GM21723 (cell line): ENCODE measurements around the gene MX2.
"Not testable (repeated sequence)": the region's sequence is repeated elsewhere in the genome, so short reads cannot be mapped to it uniquely, and the experiment has no call there.

Experiments used
- ATAC-seq: cut with Tn5 transposase; IDR thresholded peaks from one replicate; pipeline ENCODE4 v1.9.1; 2021; ENCODE audit warnings: mild to moderate bottlenecking, moderate library complexity; ENCODE audit not compliant: unreplicated experiment

The MX2 gene

DNA sequence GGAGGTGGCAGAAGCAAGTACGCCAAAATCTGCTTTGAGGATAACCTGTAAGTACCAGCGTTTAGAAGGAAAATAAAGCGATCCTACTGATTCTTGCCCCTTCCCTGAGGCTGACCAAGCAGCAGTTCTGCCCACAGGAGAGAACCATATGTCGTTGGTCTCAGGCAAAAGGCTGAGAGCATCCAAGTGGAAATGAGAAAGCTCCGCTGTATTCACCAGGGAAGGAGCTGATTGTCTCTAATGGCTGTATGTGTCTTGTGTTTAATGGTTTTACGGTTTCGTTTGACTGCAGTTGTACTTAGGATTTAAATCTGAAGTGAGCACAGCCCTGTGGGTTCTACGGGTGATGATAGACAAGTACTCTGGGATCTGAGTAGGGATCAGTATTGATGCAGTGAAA lies 23.4 kb upstream of the MX2 start:
- ATAC-seq, result no peak

GRCh38 chr21:41342035-41342434 lies 19.8 kb upstream of the MX2 start:
- ATAC-seq, result no peak

GRCh38 chr21:41344146-41344545 lies 17.7 kb upstream of the MX2 start:
- ATAC-seq, result no peak

GRCh38 chr21:41345356-41345755 lies 16.5 kb upstream of the MX2 start:
- ATAC-seq, result no peak

DNA sequence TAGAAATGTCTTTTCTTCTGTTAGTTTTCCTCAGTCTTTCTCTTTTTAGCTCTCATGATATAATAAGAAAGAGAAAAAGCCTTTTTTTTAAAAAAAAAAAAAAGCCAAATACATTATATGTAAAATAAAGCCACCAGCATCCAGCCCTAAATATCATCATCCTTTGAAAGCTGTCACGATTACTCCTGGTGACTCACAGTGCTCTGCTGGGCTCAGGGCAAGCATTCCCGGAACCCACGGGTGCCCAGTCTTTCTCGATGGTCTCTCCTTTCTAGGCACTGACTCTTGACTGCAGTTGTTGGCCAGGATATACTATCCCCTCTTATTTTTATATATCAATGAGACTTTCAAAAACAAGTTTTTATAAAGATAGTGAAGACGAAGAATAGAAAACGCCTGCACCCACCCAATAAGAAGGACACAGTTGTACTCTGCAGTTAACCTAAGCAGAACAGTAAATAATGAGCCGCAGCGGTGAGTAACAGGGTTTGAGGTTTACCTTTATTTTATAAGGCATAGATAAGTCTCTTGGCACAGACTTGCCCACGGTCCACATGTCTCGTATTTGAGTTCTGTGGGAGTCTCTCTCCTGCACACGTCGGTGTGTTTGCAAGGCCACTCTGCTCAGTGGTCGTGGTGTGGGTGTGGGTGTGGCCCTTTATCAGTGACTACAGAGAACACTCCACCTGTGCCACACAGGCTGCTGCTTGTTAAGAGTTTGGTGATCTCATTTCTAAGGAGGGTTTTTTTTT lies 15.7 kb upstream of the MX2 start:
- no peak for ATAC-seq

GRCh38 chr21:41346758-41347157 lies 15.1 kb upstream of the MX2 start:
- ATAC-seq, result no peak

- no peak for ATAC-seq
Observed at GRCh38 chr21:41348434-41348833, 13.4 kb upstream of the MX2 start.

- ATAC-seq, result no peak
Observed at GRCh38 chr21:41349126-41349525, 12.7 kb upstream of the MX2 start.

DNA sequence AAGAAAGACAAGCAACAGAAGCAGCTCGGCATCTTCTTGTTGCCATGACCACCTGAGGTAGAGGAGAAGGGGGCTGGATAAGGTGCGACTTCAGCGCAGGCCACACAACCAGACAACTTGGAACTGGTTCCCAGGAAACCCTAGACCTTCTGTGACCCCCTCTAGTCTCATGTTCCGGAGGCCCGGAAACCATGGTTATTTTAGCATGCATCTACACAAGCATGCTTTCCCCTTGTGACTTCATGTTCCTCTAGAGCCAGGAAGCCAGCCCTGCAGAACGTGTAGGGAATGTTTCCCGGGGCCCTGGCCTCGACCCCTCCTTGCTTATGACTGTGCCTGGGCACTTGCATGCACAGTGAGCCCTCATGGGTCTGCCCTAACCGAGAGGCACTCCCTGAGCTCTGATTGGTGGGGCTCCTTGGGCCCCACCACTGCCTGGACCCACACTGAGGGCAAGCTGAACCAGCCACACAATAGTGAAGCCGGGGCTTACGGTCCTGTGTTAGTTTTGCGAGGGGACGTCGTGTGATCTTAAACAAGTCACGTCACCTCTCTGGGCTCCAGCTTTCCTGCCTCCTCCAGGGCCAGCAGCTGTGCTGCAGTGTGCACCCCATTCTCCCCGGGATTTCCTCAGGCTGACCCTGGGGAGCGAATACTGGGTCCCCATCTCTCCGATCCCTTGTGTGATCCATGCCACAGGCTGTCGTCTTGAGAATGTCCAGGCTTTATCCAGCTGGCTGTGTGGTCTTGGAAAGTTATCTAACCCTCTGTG lies 12.0 kb upstream of the MX2 start:
- no peak for ATAC-seq

DNA sequence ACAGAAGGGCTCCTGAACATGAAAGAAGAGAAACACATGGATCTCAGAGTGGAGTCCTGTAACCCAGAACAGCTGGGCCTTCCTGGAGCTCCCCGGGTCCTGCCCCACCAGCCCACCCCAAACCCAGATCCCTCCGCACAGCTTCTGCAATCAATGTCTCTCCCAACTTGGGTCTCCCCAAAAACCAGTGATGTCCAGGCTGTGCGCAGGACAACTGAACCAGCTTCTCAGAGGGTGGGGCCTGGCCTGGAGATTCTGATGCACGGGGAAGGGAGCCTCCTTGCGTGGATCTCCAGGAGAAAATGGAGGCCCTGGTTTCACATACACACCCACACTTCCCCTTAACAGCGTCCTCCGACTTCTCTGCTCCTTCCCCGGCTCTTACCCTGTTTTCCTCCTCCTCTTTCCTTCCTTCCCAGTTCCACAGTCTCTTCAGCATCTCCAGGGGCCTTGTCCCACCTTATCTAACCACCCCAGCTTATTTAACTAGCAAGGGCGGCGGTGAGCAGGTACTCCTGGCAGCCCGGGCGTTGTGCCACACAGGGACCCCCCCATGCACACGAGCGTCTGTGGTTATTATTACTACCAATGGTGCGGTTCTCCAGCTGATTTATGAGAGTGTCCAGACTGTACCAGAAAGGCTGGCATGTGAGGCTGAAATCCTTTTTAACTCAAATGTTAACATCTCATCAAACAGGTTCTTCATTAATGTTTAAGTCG lies 11.2 kb upstream of the MX2 start:
- no peak for ATAC-seq

GRCh38 chr21:41357546-41357945 lies 4.3 kb upstream of the MX2 start:
- no peak for ATAC-seq

- ATAC-seq, result no peak
Observed at GRCh38 chr21:41358193-41359166, 3.3 kb upstream of the MX2 start.

DNA sequence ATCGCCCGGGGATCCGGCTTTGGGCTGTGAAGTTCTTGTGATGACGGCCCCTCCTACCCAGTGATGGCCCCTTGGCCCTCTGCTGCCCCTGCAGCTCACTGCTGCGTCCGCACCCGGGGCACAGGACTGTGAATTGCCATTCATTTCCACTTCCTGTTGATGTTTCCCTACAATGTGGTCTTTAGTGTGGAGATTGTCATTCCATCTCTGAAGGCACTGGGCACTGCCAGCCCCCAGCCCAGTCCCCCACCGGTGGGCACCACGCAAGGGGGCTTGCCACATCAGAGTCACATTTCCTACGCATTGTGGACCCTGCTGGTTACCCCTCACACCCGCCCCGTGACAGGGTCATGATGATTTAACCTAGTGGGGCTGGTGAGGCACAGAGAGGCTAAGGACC lies 2.5 kb upstream of the MX2 start:
- no peak for ATAC-seq

DNA sequence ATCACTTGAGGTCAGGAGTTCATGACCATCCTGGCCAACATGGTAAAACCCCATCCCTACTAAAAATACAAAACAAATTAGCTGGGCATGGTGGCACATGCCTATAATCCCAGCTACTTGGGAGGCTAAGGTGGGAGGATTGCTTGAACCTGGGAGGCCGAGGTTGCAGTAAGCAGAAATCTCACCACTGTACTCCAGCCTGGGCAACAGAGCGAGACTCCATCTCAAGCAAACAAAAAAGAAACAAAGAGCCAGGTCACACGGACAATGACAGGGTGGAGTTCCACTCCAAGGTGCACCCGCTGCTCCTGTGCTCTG lies 2.1 kb upstream of the MX2 start:
- not testable (repeated sequence) for ATAC-seq

- ATAC-seq, result no peak
Observed at GRCh38 chr21:41360072-41360821, 1.6 kb upstream of the MX2 start.

DNA sequence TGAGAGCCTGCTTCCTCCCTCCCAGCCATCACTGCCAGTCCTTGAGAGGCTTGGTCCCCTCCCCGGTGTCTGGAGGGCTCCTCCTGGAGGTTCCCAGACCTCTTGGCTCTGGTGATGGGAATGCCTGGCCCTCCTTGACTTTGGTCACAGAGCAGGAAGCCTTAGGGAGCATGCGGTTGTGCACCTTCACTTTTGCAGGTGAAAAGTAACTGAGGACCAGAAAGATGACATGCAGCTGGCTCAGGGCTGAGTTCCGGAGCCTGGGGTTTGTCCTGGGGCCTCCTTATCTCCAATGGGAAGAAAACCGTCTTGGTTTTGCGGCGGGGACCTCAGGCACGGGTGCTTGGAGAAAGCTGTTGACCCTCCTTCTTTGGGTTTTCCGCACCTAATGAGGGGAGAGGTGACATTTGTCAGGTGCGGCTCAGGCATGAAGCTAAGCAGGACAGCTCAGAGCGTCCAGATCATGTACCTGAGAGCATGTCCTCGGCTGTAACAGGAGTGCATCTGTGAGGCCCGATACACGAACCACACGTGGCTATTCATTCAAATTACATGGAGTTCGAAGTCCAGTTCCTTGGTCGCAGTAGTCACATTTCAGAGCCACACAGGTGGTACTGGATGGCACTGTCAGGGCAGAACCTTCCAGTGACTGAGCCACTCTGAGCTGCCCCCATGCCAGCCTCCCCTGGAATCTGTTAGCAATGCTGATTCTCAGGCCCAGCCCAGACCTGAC lies 608 bp upstream of the MX2 start:
- no peak for ATAC-seq

- no peak for ATAC-seq
Observed at GRCh38 chr21:41362605-41363369, 960 bp downstream of the MX2 start.

GRCh38 chr21:41363370-41364270 lies 1.8 kb downstream of the MX2 start:
- ATAC-seq, result no peak
